Glomerular endothelial cell (primary cell): ENCODE measurements around the gene ADGRF3. TPM values are rescaled to one million over a fixed set of nuclear protein-coding genes. Genes with fewer than 3 reads are reported as not detected.
"Not testable (repeated sequence)": the region's sequence is repeated elsewhere in the genome, so short reads cannot be mapped to it uniquely, and the experiment has no call there.

Source experiments
- DNase-seq: peaks from one replicate; pipeline ENCODE4 v3.0.0-alpha.2; 2011; ENCODE audit warnings: low read depth, low spot score; ENCODE audit errors: extremely low read depth
- total RNA-seq: library from RNA; depleted of rRNA; stranded (reverse); fragments of >200 nt; gene quantifications from 2 replicates; pipeline ENCODE4 v1.2.3, GENCODE V29; 2015

Gene ADGRF3, protein sequence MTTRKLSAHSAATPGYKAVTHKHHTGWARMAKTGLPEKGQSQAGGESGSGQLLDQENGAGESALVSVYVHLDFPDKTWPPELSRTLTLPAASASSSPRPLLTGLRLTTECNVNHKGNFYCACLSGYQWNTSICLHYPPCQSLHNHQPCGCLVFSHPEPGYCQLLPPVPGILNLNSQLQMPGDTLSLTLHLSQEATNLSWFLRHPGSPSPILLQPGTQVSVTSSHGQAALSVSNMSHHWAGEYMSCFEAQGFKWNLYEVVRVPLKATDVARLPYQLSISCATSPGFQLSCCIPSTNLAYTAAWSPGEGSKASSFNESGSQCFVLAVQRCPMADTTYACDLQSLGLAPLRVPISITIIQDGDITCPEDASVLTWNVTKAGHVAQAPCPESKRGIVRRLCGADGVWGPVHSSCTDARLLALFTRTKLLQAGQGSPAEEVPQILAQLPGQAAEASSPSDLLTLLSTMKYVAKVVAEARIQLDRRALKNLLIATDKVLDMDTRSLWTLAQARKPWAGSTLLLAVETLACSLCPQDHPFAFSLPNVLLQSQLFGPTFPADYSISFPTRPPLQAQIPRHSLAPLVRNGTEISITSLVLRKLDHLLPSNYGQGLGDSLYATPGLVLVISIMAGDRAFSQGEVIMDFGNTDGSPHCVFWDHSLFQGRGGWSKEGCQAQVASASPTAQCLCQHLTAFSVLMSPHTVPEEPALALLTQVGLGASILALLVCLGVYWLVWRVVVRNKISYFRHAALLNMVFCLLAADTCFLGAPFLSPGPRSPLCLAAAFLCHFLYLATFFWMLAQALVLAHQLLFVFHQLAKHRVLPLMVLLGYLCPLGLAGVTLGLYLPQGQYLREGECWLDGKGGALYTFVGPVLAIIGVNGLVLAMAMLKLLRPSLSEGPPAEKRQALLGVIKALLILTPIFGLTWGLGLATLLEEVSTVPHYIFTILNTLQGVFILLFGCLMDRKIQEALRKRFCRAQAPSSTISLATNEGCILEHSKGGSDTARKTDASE
- total RNA-seq: 0.06 and 0.58 TPM in 2 replicates

DNA sequence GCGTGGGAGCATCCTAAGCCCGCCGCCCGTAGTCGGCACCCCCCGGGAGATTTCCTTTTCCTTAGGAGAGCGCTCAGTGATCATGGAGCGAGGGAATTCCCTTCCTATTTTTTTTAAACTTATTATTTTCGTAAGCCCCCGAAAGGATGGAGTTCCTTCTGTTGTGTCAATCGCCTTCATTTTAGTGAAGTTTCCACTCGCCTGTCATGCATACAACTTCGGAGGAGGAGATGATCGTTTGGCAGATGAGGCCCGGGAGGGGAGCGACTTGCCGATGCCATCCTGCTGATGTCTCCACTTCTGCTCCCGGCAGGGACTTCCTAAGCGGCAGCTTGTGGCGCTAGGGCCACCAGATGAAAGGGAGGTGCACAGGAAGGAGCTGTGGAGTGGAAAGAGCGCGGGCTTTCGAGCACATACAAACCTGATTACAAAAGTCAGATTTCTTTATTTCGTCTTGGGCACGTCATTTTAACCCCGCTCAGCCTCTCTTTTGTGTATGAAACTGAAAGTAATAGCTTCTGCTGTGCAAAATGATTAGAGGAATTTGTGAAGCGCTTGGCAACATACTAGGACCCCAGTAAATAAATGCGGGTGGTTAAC lies at the start of gene ADGRF3:
TSS of gene ADGRF3 (minus strand) at position 336 of the 600 bp plus-strand sequence. CDS start 555 bp downstream, outside the sequence.
- no peak for DNase-seq

DNA sequence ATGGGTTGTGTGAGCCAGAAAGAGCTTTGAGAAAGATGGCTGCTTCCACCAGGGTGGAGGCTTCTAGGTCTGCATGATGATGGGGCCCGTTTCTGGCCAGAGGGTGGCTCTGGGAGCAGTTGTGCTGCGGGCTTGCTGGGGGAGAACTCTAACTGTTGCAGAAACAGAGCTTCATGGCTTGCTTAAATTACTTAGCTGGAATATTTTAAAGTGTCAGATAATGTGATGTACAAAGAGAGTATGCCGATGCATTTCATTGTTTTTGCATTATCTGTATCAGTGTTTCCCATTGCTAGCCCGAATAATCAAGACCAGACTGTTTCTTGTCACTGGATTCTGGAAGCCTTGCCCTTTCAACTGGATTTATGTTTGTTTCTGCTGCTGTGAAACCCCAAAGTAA lies 48.8 kb upstream of the ADGRF3 start:
- DNase-seq: no peak

DNA sequence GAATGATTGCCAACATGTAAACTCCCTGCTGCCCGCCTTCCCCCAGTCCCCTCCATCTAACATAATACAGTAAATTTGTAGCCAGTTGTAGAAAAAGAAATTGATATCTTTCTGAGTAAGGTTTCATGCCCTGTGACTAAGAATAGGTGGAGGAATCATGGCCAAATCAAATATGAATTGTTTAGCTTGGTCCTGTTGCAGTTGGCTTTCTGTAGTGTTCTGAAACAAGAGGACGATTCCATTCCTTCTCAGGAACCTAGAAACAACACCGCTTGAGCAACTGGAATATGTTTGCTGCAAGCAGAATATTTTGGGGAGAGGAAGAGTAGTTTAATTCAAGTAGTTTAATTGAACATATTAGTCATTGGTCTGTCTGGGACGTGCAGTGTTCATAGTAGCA lies 48.1 kb upstream of the ADGRF3 start:
- DNase-seq: no peak

DNA sequence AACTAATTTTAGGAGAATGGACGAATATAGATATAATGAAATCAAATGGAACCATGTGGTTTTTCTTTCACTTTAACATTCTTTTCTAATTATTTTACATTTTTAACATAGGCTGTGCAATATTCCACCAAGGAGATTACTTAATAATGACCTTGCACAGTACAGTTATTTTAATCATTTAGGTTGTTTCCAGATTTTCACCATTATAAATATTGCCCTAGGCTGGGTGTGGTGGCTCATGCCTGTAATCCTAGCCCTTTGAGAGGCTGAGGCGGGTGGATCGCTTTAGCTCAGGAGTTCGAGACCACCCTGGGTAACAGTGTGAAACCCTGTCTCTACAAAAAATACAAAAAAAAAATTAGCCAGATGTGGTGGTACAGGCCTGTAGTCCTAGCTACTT lies 40.6 kb upstream of the ADGRF3 start:
- no peak for DNase-seq

DNA sequence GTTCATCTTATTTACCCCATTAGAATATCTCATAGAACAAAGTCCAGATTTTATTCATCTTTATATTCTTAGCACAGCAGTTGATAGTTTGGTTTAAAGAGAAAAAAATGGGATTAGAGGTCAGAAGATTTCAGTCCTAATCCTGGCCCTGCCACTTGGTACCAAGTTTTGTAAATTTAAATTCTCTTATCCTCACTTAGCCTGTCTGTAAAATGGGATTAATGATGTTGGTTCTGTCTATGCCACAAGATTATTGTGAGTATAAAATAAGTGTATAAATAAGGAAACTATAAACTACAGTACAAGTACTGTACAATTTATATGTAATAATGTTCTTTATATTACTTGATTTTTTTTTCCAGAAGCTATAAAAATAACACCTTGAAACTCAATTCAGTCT lies 38.0 kb upstream of the ADGRF3 start:
- no peak for DNase-seq

DNA sequence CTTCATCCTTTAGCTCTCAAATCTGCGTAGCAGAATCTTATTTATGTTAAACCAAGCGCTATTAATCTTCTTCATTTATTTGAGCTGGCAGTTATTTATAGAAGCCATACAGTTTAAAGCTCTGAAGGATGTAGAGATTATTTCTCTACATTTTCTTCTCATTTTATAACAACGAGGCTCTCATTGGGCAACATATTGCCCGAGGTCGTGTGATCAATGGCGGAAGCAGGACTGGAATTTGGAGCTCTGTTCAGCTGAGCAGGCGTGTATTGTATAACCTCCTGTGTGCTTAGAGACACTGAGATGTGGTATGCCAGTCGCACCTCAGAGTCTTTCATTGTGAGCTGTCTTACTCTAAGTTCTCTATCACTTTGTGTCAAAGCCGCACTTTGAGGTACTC lies 37.6 kb upstream of the ADGRF3 start:
- DNase-seq: no peak

DNA sequence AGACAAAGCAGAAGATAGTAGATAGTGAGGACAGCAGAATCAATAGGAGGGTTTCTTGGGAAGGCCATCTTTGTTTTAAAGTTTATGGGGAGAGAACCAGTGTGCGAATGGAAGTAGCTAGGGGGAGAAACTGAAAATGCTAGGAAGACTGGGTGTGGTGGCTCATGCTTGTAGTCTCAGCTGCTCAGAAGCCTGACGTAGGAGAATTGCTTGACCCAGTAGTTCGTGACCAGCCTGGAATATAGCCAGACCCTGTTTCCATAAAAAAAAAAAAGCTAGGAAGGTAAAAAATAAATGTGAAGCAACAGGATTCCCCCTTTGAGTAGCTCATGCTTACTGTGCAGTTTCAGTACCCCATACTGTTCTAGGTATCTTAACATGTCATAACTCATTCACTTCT lies 36.0 kb upstream of the ADGRF3 start:
- DNase-seq: no peak

DNA sequence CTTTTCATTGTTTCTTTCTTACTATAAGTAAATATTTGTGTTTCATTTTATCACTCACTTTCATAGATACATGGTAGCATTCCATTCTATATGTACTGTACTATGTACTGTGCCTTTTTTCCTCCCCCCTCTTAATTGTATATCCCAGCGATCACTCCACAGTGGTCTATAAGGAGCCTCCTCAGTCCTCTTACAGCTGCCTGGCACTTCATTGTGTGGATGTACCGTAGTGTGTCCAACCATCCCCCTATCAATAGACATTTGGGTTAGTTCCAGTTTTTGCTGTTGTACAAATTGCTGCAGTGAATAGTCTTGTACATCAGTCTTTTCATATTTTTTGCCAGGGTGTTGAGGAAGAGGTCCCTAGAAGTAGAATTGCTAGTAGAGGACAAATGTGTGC lies 33.7 kb upstream of the ADGRF3 start:
- DNase-seq: no peak

DNA sequence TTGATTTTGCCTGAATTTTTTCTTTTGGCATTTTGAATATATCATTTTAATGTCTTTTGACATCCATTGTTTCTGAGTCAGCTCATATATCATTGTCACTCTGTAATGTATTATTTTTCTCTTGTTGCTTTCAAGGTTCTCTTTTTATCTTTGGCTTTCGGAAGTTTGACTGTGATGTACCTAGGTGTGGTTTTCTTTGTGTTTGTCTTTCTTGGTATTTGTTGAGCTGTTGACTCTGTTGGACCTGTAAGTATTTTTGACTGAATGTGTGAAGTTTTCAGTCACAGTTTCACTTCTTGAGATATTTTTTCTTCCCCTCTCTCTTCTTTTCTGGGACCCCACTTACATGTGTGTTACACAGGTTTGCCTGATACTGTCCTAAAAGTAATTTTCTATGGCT lies 30.2 kb upstream of the ADGRF3 start:
- no peak for DNase-seq

DNA sequence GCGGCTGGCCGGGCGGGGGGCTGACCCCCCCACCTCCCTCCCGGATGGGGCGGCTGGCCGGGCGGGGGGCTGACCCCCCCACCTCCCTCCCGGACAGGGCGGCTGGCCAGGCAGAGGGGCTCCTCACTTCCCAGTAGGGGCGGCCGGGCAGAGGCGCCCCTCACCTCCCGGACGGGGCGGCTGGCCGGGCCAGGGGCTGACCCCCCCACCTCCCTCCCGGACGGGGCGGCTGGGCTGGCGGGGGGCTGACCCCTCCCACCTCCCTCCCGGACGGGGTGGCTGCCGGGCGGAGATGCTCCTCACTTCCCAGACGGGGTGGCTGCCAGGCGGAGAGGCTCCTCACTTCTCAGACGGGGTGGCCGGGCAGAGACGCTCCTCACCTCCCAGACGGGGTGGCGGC lies 24.3 kb upstream of the ADGRF3 start:
- DNase-seq: not testable (repeated sequence)

DNA sequence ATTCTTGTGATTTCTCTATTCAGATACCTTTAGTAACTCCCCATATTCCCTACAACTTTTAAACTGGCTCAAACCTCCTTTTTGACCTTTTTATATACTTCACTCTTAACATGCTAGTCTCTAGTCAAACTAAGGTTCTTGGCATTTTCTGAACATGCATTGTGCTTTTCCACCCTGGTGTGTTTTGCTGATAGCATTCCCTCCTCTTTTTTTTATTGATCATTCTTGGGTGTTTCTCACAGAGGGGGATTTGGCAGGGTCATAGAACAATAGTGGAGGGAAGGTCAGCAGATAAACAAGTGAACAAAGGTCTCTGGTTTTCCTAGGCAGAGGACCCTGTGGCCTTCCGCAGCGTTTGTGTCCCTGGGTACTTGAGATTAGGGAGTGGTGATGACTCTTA lies 23.1 kb upstream of the ADGRF3 start:
- not testable (repeated sequence) for DNase-seq

DNA sequence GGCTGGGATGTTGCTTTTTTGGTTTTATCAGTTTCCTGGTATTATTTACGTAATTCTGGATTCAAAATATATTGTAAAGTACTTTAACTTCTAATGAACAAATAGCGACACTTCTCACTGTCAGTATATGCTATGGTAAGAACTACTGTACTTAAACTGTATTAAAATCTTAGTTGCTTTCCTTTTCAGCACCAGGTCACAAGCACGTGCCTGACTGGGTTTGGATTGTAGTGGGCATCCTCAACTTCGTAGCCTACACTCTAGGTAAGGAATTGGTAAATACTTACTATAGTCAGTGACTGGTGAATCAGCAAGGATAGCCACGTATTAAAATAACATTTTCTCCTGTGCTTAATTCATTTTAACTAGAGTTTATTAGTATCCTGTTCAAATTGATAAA lies 20.4 kb upstream of the ADGRF3 start:
- no peak for DNase-seq

DNA sequence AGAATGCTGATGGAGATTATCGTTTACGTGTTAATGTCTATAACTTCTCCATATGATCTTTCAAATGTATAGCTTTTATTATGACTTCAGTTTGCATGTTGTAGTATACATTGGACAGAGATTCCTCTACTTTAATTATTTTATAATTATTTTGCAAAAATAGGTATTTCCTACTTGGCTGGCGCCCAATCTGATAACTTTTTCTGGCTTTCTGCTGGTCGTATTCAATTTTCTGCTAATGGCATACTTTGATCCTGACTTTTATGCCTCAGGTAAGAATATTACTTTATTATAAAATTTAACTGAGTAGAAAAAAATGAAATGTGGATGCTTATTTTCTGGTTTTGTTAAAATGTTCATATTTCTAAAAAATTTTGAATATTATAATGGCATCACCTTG lies 18.1 kb upstream of the ADGRF3 start:
- no peak for DNase-seq

DNA sequence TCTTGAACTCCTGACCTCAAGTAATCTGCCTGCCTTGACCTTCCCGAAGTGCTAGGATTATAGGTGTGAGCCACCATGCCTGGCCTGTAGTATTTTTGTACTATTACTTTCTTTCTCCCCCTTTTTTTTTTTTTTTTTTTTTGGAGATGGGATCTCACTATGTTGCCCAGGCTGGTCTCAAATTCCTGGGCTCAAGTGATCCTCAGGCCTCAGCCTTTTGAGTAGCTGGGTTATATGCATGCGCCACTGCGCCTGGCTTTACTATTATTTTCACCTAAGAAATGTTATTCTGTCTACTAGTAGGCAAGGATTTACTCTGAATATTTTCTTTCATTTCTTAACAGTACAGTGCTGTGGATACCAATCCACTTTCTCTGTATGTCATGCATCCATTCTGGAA lies 17.4 kb upstream of the ADGRF3 start:
- no peak for DNase-seq

DNA sequence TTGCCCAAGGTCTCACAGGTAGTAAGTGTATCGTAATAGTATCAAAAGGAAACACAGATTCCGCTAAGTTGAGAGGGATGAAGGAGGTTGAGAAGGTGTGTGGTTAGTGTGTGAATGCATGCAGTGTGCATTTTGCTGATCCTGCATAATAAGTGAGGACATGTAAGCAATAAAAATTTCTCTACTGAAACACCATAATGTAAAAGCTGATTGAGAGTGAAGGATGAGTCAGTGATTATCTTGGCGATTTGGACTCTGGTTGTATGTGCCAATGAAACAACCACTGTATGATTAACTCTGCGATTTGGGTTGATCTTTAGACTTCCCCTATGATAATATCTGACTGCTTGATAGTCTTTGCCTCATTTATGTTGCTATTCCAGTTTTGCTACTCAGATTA lies 16.7 kb upstream of the ADGRF3 start:
- DNase-seq: no peak

DNA sequence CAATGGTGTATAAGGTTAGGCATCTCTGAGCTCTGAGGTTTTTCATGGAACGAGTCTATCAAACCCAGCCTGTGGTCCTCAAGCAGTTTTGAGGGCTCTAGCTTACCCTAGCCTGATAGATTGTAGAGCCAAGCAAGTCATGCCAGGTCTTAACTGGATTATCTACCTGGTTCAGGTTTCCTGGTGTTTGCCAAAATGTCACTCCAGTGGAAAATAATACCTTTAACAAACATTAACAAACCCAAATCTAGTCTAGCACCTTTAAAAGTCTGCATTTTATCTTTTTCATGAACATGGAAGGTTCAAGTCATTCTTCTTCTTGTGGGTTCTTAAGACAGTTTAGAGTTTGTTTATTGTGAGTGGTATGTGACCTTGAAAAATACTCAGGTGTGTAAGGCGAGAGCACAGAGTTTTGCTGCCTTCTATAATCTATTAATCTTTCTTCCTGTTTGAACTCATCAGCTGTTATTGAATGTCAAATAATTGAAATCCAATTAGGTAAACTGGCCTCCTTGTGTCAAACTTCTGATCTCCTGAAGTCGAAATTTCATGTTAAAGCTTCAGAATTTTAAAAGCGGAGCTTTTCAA lies 13.4 kb upstream of the ADGRF3 start:
- no peak for DNase-seq

DNA sequence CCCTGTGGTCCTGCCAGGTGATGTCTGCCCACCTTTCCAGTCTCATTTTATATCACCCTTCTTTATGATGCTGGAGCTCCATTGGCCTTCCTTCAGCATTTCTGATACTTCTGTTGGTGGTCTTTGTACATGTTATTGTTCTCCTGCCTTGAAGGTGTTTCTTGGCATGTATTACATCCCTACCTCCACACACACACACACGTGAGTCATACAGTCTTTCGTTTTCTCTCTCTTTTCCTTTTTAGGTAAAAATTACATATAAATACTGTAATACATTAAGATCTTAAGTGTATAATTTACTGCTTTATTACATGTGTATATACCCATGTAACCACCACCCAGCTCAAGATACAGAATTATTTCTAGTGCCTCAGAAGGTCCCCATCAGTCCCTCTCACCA lies 10.2 kb upstream of the ADGRF3 start:
- no peak for DNase-seq

DNA sequence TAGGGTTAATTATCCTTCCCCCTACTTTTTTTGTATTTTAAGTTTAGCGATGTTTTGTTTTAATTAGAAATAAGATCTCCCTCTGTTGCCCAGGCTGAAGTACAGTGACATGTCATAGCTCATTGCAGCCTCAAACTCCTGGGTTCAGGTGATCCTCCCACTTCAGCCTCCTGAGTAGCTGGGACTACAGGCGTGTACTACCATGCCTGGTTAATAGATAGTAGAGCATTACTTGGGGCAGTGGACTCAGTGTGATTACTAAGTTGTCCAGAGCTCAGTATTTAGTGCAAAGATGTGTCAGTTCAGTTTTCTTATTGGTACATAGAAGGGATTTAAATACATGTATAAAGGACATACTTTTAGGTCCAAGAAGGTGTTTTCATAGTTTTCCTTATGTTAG lies 9.5 kb upstream of the ADGRF3 start:
- DNase-seq: no peak

DNA sequence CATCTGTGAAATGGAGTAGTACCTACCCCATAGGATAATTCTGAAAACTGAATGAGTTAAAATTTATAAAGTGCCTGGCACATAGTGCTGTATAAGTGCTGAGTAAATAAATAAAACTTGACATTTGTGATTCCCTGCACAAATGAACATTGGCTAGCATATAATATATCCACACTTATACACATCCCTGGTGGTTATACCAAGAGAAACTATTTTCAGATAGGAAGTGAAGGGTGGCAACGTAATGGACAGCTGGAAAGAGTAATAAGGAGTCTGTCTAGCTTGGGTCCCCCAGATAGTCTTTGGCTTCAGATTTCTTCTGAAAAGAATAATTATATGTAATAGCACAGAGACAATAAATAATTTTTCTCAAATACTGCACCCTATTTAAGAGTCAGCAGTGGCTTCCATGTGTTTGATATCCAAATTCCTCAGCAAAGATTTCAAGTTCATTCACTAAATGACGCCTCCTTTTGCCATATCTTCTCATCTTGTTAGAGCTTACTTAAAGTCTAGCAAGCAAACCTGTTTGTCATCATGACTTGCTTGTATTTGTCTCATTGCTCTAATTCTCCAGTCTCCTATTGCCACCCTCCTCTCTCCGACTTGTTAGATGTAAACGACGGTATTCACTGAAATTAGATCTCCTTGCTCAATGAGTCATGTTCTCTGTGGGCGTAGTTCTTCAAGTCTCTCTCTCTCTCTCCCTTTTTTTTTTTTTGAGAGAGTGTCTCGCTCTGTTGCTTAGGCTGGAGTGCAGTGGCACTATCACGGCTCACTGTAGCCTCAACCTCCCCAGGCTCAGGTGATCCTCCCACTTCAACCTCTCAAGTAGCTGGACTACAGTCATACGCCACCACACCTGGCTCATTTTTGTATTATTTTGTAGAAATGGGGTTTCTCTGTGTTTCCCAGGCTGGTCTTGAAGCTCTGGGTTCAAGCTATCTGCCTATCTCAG lies 8.7 kb upstream of the ADGRF3 start:
- no peak for DNase-seq

DNA sequence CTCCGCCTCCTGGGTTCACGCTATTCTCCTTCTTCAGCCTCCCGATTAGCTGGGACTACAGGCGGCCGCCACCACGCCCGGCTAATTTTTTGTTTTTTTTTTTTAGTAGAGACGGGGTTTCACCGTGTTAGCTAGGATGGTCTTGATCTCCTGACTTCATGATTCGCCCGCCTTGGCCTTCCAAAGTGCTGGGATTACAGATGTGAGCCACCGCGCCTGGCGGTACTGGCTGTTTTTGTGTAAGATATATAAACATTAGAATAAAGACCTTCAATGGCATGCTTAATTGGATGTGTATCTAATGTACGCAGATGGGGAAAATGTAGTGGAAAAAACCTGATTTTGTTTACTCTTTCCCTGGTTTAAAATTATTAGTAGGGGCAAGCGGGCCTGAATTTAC lies 7.9 kb upstream of the ADGRF3 start:
- not testable (repeated sequence) for DNase-seq
